SK-N-MC (cell line): ENCODE measurements around the gene FIBP.

Source experiments
- EZH2 ChIP-seq: fragments of 200-600 bp; sonication (generic); IDR thresholded peaks from one replicate; pipeline ENCODE4 v1.6.1; 2017; ENCODE audit warnings: antibody characterized with exemption
- POLR2AphosphoS5 ChIP-seq: IDR thresholded peaks from 2 replicates; pipeline ENCODE4 v1.6.1; 2012; ENCODE audit warnings: mild to moderate bottlenecking, low read depth, low read length, borderline replicate concordance

GRCh38 chr11:65906602-65907001 lies 18.3 kb upstream of the FIBP start:
- TF ChIP-seq POLR2AphosphoS5 = no peak
- no peak for TF ChIP-seq EZH2
